B cell (primary cell): ENCODE measurements around the gene LPCAT1. TPM values are rescaled to one million over a fixed set of nuclear protein-coding genes. Genes with fewer than 3 reads are reported as not detected.

Source experiments
- ATAC-seq: fragments of 200-7000 bp; cut with Tn5 transposase; one replicate; pipeline ENCODE4 v1.10.0; 2021; ENCODE audit warnings: low read depth, mild to moderate bottlenecking, moderate number of reproducible peaks, moderate library complexity
- CTCF ChIA-PET: fragments of 350-600 bp; sonication (Branson Sonifier 250); formaldehyde crosslinking; loops from one replicate; lab custom pipeline; 2021; ENCODE audit warnings: antibody characterized with exemption, inconsistent platforms; lab: Charles Lee
- POLR2A ChIA-PET: fragments of 350-600 bp; sonication (Branson Sonifier 250); formaldehyde crosslinking; loops from one replicate; lab custom pipeline; 2021; ENCODE audit warnings: antibody characterized with exemption; lab: Charles Lee
- DNase-seq: peaks from one replicate; pipeline ENCODE4 v3.0.0; 2013
- H2AFZ ChIP-seq: 2 replicates; pipeline ENCODE4 v1.6.1; 2012; ENCODE audit warnings: mild to moderate bottlenecking, low read depth, low read length; ENCODE audit not compliant: insufficient read depth, poor library complexity, severe bottlenecking
- H3K27ac ChIP-seq, 2 donors: 1 replicate in 1 of 2; 2 replicates in 1 of 2; pipeline ENCODE4 v1.5.1; 2012 to 2013; ENCODE audit warnings: low read length in 2 of 2, mild to moderate bottlenecking in 2 of 2, moderate library complexity in 1 of 2
- H3K27me3 ChIP-seq, 4 experiments: fragments of 200-600 bp in 1 of 4; sonication (generic) in 1 of 4; replicated peaks in 1 of 4; 1 replicate in 2 of 4; 2 replicates in 2 of 4; pipeline versions ENCODE4 v1.6.1 to v1.7.0; 2013 to 2016; ENCODE audit warnings: low read length in 3 of 4, mild to moderate bottlenecking in 2 of 4, mixed read lengths in 1 of 4, moderate library complexity in 1 of 4; ENCODE audit not compliant: insufficient read depth in 4 of 4, control insufficient read depth in 3 of 4; ENCODE audit errors: control extremely low read depth in 1 of 4
- H3K36me3 ChIP-seq, 2 experiments: replicated peaks in 1 of 2; 1 replicate in 1 of 2; 2 replicates in 1 of 2; pipeline versions ENCODE4 v1.6.1 to v1.7.1; 2013; ENCODE audit warnings: low read length in 1 of 2; ENCODE audit not compliant: insufficient read depth in 2 of 2, control insufficient read depth in 1 of 2; ENCODE audit errors: control extremely low read depth in 1 of 2, extremely low read depth in 1 of 2
- H3K4me1 ChIP-seq, 2 donors: fragments of 200-600 bp in 1 of 2; sonication (generic) in 1 of 2; 1 replicate in 1 of 2; 2 replicates in 1 of 2; pipeline versions ENCODE4 v1.5.1 to v1.6.1; 2013 to 2017; ENCODE audit warnings: low read length in 2 of 2; ENCODE audit not compliant: control insufficient read depth in 2 of 2, insufficient read depth in 2 of 2
- H3K4me2 ChIP-seq: replicated peaks from 2 replicates; pipeline ENCODE3; 2012; ENCODE audit warnings: mild to moderate bottlenecking, low read depth, low read length; ENCODE audit not compliant: poor library complexity, severe bottlenecking
- H3K4me3 ChIP-seq, 5 experiments: fragments of 200-600 bp in 1 of 5; sonication (generic) in 1 of 5; 1 replicate in 3 of 5; 2 replicates in 2 of 5; pipeline versions ENCODE4 v1.5.1 to v1.7.0; 2011 to 2016; ENCODE audit warnings: low read length in 4 of 5, mild to moderate bottlenecking in 4 of 5, low read depth in 2 of 5, control low read depth in 1 of 5, moderate library complexity in 1 of 5; ENCODE audit not compliant: insufficient read depth in 1 of 5; ENCODE audit errors: control extremely low read depth in 1 of 5, extremely low read depth in 1 of 5
- H3K79me2 ChIP-seq: fragments of 200-600 bp; sonication (generic); one replicate; pipeline ENCODE4 v1.6.0; 2016; ENCODE audit warnings: low read length; ENCODE audit not compliant: control insufficient read depth, insufficient read depth
- H3K9ac ChIP-seq: fragments of 200-600 bp; sonication (generic); 2 replicates; pipeline ENCODE4 v1.6.1; 2017; ENCODE audit warnings: mild to moderate bottlenecking, low read length, moderate library complexity
- H3K9me3 ChIP-seq, 3 donors: one replicate each; pipeline versions ENCODE4 v1.6.1 to v1.7.1; 2013; ENCODE audit warnings: low read length in 2 of 3; ENCODE audit not compliant: control insufficient read depth in 2 of 3, insufficient read depth in 1 of 3; ENCODE audit errors: control extremely low read depth in 1 of 3
- H4K20me1 ChIP-seq: 2 replicates; pipeline ENCODE4 v1.6.0; 2012; ENCODE audit warnings: mild to moderate bottlenecking, low read length; ENCODE audit not compliant: insufficient read depth, control insufficient read depth, poor library complexity, severe bottlenecking
- H3K27ac Mint-ChIP-seq: one replicate; pipeline ENCODE4 v1.8.0; 2021; ENCODE audit warnings: mixed read lengths
- H3K27me3 Mint-ChIP-seq: one replicate; pipeline ENCODE4 v1.8.0; 2021; ENCODE audit warnings: mixed read lengths
- H3K4me1 Mint-ChIP-seq: one replicate; pipeline ENCODE4 v1.8.0; 2021; ENCODE audit warnings: mixed read lengths
- H3K4me3 Mint-ChIP-seq: one replicate; pipeline ENCODE4 v1.8.0; 2021; ENCODE audit warnings: mixed read lengths
- H3K9me3 Mint-ChIP-seq: one replicate; pipeline ENCODE4 v1.8.0; 2022; ENCODE audit warnings: mixed read lengths; ENCODE audit not compliant: insufficient read depth
- EZH2 ChIP-seq: IDR thresholded peaks from 2 replicates; pipeline ENCODE4 v1.6.1; 2012; ENCODE audit warnings: borderline replicate concordance, low read depth, mild to moderate bottlenecking, moderate library complexity, low read length; ENCODE audit not compliant: insufficient read depth, poor library complexity, severe bottlenecking
- WGBS: methylation state at CpG from one replicate; pipeline ENCODE4 v1.1.5; 2013; ENCODE audit warnings: missing lambda C conversion rate; ENCODE audit not compliant: insufficient coverage; 5-methylcytosine and 5-hydroxymethylcytosine counted together
- intact Hi-C: fragments of 100-400 bp; cut with micrococcal nuclease; formaldehyde crosslinking; loops from one replicate; pipeline ENCODE4 v1.10.0; 2022
- polyA plus RNA-seq: library from polyadenylated mRNA; depleted of rRNA; stranded (reverse); fragments of >200 nt; gene quantifications from 2 replicates; pipeline ENCODE4 v1.2.3, GENCODE V29; 2012
- total RNA-seq, 2 donors: library from RNA; stranded (reverse); fragments of 120-200 nt in 1 of 2; gene quantifications; 1 replicate in 1 of 2; 2 replicates in 1 of 2; pipeline versions ENCODE4 v1.2.3 to v1.2.4, GENCODE V29; 2013 to 2022
- TF ChIP-seq, protein P1 (sequence below): fragments of 200-600 bp; IDR thresholded peaks from one replicate; pipeline ENCODE4 v1.8.0; 2022; ENCODE audit warnings: antibody characterized with exemption, mild to moderate bottlenecking

The LPCAT1 gene
- total and polyA plus RNA-seq, 2 donors (not counting 1 experiment from before 2014, with no cell fraction given), result 94.8 to 159 TPM

- POLR2A ChIA-PET, result interaction anchor here (0.8 to 4.9 kb wide), 7 partner anchors 10 to 165 kb away, joined by 3 to 36 read pairs (median 6); no protein-coding TSS in a partner anchor
- peaks cover 91% of the 10 kb centered on the region for H3K4me1 Mint-ChIP-seq
- no peaks in the 10 kb centered on the region for H3K9me3 Mint-ChIP-seq
- Histone ChIP-seq H2AFZ (no peak overlapping the region), H3K9ac (peak overlapping the region; percentile 56), H3K9me3 (peaks cover 0 to 6% (median 0%) of the 10 kb centered on the region in 3 donors), H3K79me2 (peaks cover 83% of the 10 kb centered on the region), H3K36me3 (peaks cover 0 to 54% of the 10 kb centered on the region in 2 experiments), H3K27ac (peak overlapping the region; percentile 96), H4K20me1 (no peaks in the 10 kb centered on the region), H3K27me3 (no peaks in the 10 kb centered on the region), H3K4me1 (peaks cover 82 to 97% of the 10 kb centered on the region in 2 donors), H3K4me3 (peak overlapping the region in 2 of 5 experiments; percentile 16 to 63), H3K4me2 (peak overlapping the region; percentile 85)
- H3K4me3 Mint-ChIP-seq, result peak overlapping the region; percentile 87
- CTCF ChIA-PET, result interaction anchor here (0.9 to 9.1 kb wide), 11 partner anchors 11 to 168 kb away, joined by 3 to 81 read pairs (median 4); partner anchors contain the start of gene LPCAT1
- TF ChIP-seq, protein P1, sequence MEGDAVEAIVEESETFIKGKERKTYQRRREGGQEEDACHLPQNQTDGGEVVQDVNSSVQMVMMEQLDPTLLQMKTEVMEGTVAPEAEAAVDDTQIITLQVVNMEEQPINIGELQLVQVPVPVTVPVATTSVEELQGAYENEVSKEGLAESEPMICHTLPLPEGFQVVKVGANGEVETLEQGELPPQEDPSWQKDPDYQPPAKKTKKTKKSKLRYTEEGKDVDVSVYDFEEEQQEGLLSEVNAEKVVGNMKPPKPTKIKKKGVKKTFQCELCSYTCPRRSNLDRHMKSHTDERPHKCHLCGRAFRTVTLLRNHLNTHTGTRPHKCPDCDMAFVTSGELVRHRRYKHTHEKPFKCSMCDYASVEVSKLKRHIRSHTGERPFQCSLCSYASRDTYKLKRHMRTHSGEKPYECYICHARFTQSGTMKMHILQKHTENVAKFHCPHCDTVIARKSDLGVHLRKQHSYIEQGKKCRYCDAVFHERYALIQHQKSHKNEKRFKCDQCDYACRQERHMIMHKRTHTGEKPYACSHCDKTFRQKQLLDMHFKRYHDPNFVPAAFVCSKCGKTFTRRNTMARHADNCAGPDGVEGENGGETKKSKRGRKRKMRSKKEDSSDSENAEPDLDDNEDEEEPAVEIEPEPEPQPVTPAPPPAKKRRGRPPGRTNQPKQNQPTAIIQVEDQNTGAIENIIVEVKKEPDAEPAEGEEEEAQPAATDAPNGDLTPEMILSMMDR, result no peak
- TF ChIP-seq EZH2, result no peak
- 80% methylated on average over 15 of the region's 15 CpGs for WGBS
- intact Hi-C loops, result loop anchor here (1.0 to 10.0 kb wide), 8 partner anchors 9 to 141 kb away; partner anchors contain the start of genes CLPTM1L and LPCAT1
- ATAC-seq, result no peak
- DNase-seq, result no peak
- H3K27ac Mint-ChIP-seq, result peak overlapping the region; percentile 98
- no peaks in the 10 kb centered on the region for H3K27me3 Mint-ChIP-seq
Measured at GRCh38 chr5:1485579-1486118, 38.1 kb downstream of the LPCAT1 start.
